HG02759 (cell line): Measurements from ENCODE around the gene PCYT2.
"Not testable (repeated sequence)": the region's sequence is repeated elsewhere in the genome, so short reads cannot be mapped to it uniquely, and the experiment has no call there.

Experiments
- ATAC-seq: cut with Tn5 transposase; IDR thresholded peaks from one replicate; pipeline ENCODE4 v1.9.1; 2021; ENCODE audit warnings: mild to moderate bottlenecking, moderate library complexity; ENCODE audit not compliant: unreplicated experiment

PCYT2 gene

GRCh38 chr17:81911277-81911961 lies at the start of gene PCYT2:
Gene PCYT2, minus strand, starts transcription at chr17:81911399. Its CDS starts 44 bp downstream, at chr17:81911355.
- ATAC-seq: peak; percentile 77

- ATAC-seq: no peak
Observed at GRCh38 chr17:81960130-81960958, 49.1 kb upstream of the PCYT2 start.

DNA sequence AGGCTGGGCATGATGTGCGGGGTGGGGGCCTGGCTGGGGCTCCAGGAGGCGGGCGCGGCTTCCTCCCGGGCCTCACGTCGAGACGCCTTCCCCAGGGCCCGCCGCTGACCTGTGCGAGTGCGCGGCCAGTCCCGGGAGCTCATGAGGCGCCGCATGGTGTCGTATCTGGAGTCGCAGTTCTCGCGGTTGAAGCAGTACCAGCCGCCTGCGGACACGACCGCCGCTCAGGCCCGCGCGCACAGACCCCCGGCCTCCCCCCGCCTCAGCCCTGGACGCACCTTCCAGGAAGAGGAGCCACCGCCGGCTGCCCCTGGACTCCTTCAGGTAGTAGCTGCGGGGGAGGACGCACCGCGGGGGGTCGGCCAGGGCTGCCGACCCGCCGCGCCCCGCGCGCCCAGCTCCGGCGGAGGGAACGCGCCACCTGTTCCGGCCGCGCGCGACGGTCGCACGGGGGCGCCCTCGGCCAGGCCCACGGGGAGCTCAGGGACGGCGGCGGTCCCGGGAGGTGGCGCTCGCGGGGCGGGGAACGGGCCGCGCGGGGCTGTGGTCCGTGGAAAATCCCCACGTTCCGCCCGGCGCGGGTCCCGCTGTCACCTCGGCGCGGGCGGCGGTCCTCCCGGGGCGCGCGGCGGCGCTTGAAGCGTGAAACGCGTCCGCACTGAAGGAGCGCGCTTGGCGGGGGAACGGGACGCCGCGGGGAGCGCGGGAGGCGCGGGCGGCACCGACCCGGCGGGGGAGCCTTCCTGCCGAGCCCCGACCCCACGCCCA lies 48.3 kb upstream of the PCYT2 start:
- peak; percentile 72 for ATAC-seq

DNA sequence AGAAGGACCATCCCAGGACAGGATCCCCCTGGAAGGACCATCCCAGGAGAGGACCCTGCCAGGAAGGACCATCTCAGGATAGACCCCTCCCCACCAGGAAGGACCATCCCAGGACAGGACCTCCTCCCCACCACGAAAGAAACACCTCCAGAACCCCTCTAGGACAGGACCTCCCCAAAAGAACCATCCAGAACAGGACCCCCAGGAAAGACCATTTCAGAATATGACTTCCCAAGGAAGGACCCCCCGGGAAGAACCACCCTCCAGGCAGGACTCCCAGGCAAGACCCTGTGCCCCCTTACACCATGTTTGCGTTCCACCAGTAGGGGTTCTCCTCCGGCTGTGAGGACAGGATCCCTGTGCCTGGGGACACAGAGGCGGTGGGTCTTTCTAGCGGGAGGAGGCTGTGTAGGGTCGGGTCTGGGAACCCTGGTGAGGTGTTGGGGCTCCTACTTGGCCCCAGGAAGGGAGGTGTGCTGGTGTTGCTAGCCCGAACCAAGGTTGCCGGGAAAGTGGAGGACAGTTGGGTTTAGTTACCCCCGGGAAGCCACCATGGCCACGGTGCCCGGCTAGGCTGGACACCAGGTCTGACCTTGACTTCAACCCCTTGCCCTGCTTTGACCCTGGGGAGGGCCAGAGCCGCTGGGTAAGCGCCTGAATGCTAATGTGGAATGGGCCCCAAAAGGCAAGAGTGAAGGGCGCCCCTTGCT lies 47.6 kb upstream of the PCYT2 start:
- no peak for ATAC-seq

GRCh38 chr17:81957691-81958432 lies 46.7 kb upstream of the PCYT2 start:
- no peak for ATAC-seq

- ATAC-seq: no peak
Observed at GRCh38 chr17:81956607-81957589, 45.7 kb upstream of the PCYT2 start.

GRCh38 chr17:81955756-81956544 lies 44.8 kb upstream of the PCYT2 start:
- no peak for ATAC-seq

DNA sequence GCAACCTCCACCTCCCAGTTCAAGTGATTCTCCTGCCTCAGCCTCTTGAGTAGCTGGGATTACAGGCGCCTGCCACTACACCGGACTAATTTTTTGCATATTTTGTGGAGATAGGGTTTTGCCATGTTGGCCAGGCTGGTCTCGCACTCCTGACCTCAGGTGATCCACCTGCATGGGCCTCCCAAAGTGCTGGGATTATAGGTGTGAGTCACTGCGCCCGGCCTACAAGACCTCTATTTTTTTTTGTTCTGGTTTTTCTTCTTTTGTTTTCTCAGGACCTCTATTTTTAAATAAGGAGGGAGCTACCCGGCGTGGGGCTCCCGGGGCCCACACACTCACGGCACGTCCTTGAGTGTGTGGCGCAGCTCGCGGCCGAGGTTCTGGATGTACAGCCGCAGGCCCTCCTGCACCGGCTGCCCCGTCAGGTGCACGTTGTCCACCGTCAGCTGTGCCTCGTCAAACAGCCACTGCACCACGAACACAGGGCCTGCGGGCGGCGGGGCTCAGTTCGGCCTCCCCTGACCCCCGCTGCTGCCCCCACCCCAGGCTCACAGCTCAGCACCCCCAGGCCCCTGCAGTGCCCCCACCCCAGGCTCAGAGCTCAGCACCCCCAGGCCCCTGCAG lies 44.0 kb upstream of the PCYT2 start:
- no peak for ATAC-seq

- ATAC-seq: no peak
Observed at GRCh38 chr17:81954131-81955057, 43.2 kb upstream of the PCYT2 start.

DNA sequence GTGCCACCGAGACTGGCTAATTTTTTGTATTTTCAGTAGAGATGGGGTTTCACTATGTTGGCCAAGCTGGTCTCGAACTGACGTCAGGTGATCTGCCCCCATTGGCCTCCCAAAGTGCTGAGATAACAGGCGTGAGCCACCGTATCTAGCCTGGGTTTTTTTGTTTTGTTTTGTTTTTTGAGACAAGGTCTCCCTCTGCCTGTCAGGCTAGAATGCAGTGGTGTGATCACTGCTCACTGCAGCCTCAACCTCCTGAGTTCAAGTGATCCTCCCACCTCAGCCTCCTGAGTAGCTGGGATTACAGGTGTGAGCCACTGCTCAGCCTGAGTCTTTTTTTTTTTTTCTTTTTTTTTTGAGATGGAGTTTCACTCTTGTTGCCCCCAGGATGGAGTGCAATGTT lies 42.2 kb upstream of the PCYT2 start:
- ATAC-seq: not testable (repeated sequence)

- no peak for ATAC-seq
Observed at GRCh38 chr17:81952792-81953228, 41.6 kb upstream of the PCYT2 start.

GRCh38 chr17:81951785-81952684 lies 40.8 kb upstream of the PCYT2 start:
- ATAC-seq: no peak

DNA sequence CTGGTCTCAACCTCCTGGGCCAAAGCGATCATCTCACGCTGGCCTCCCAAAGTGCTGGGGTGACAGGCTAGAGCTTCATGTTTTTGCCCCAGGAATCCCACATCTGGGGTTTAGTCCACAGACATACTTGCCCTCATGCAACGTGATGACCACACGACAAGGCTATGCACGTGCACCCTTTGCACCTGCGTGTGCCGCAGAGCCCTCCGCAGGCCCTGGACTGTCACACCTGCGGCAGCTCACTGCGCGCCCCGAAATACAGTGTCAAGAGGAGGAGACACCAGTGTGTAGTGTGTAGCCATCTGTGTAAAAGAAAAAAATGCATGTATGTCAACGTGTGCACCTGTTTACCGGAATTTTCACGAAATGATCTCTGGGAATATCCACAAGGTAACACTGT lies 39.3 kb upstream of the PCYT2 start:
- ATAC-seq: no peak

- no peak for ATAC-seq
Observed at GRCh38 chr17:81948635-81949378, 37.6 kb upstream of the PCYT2 start.

GRCh38 chr17:81947189-81947588 lies 36.0 kb upstream of the PCYT2 start, which contains the start of gene MYADML2:
Gene MYADML2, minus strand, starts transcription at chr17:81947233. Its CDS starts 5,492 bp downstream, at chr17:81941741.
- ATAC-seq: no peak
